Pancreas (tissue), 10 donors: ENCODE measurements around the gene IQCE. TPM values are rescaled to one million over a fixed set of nuclear protein-coding genes. Genes with fewer than 3 reads are reported as not detected.

Experiments
- ATAC-seq, 4 donors: fragments of 200-7000 bp; cut with Tn5 transposase; one replicate each; pipeline versions ENCODE4 v1.8.0 to v1.9.1; 2020; ENCODE audit warnings: mild to moderate bottlenecking in 4 of 4, moderate library complexity in 4 of 4
- DNase-seq, 6 donors: peaks; one replicate each; pipeline ENCODE4 v3.0.0-alpha.2; 2020
- FAIRE-seq: peaks from 2 replicates; lab custom pipeline; 2012; peaks lifted over from hg19 to GRCh38; lab: Jason Lieb, UNC
- H3K27ac ChIP-seq, 4 donors: fragments of 200-600 bp; sonication (generic); 1 replicate in 3 of 4; 2 replicates in 1 of 4; pipeline versions ENCODE4 v1.5.0 to v1.8.0; 2020
- H3K27me3 ChIP-seq, 4 donors: fragments of 200-600 bp; one replicate each; pipeline ENCODE4 v1.8.0; 2021
- H3K36me3 ChIP-seq, 3 donors: fragments of 200-600 bp; sonication (generic) in 1 of 3; one replicate each; pipeline versions ENCODE4 v1.5.0 to v1.8.0; 2020 to 2021
- H3K4me1 ChIP-seq, 3 donors: fragments of 200-600 bp; one replicate each; pipeline ENCODE4 v1.8.0; 2021
- H3K4me3 ChIP-seq, 4 donors: fragments of 200-600 bp; sonication (generic) in 2 of 4; one replicate each; pipeline versions ENCODE4 v1.5.0 to v1.8.0; 2020 to 2021
- H3K9me3 ChIP-seq, 4 donors: fragments of 200-600 bp; one replicate each; pipeline ENCODE4 v1.8.0; 2021
- WGBS, 2 donors: extraction: QIAGEN DNeasy Blood & Tissue Kit; methylation state at CpG; one replicate each; pipeline ENCODE4 v1.1.7; 2013; 5-methylcytosine and 5-hydroxymethylcytosine counted together
- intact Hi-C, 3 donors: fragments of 100-400 bp; cut with DNase I; formaldehyde crosslinking; loops; one replicate each; pipeline versions ENCODE4 v1.11.1 to v1.14.2; 2022
- microRNA-seq, 2 donors: library from miRNA; unstranded; fragments of <30 nt; microRNA quantifications; one replicate each; pipeline versions ENCODE4 to v1.1.0, GENCODE V29; 2019 to 2020
- polyA plus RNA-seq, 2 donors: library from polyadenylated mRNA; stranded (reverse); fragments of 200-250 nt; gene quantifications; one replicate each; pipeline ENCODE4 v1.2.3, GENCODE V29; 2013
- total RNA-seq, 6 donors: library from RNA; stranded (reverse); fragmentation: NEBNext Ultra II Directional in 4 of 6; extraction: Animal tissue kit (Norgen Biotek cat#: 25700) in 4 of 6; gene quantifications; one replicate each; pipeline versions ENCODE4 v1.2.1 to v1.2.4, GENCODE V29; 2021 to 2023
- TF ChIP-seq, protein P1 (sequence below), 4 donors: fragments of 200-600 bp; sonication (generic) in 3 of 4; IDR thresholded peaks; one replicate each; pipeline versions ENCODE4 v1.5.0 to v1.8.0; 2021; ENCODE audit warnings: antibody characterized with exemption in 4 of 4
- donor health status: healthy with polysubstance abuse.
- donor health status: DM: no; HTN: no; CAD: no; lungs with moderate emphysema.
- donor health status: DM: no; HTN: no; CAD: no.
- donor health status: control.
- donor health status: control.
- donor health status: Bipolar disorder and iron deficiency.
- donor health status: DM: yes; HTN: yes; CAD: no.
- donor health status: DM: no; HTN: no; CAD: no.
- donor health status: DM: no; HTN: no; CAD: no.
- donor health status: DM: yes; HTN: yes; CAD: no.

IQCE gene
- total and polyA plus RNA-seq, 8 donors = 8.8 to 14.1 (median 10.9) TPM

DNA sequence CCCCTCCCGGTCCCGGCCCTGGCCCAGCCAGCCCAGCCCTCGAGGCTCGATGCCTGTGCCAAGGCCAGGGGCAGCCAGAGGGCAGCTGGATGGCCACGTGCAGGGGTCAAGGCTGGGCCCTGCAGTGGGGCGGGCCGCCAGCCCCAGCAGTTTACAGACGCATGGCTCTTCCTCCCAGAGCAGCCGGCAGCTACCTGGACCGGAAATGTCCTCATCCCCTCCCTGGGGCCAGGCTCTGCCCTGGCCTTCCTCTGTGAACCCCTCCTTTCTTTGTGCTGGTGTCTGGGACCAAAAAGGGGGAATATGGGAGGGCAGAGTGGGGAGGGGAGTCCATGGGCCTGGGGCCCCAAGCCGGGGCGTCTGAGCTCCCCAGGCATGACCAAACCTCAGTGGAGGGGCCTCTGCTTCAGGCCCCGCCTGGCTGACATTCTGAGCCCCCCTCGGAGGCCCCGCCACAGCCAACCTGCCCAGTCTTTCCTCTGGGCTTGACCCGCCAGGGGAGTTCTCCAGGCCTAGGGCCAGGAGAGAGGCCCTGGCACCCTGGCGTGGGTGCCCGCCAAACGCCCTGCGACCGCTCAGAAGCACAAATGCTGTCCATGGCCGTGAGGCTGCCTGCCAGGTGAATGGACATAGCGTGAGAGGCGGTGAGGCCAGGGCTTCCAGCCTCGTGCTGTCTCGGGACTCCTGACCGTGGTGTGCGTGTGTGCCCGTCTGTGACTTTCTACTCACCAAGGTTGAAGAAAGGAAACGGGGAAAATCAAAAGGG is 104.5 kb downstream of the IQCE start:
- H3K27ac ChIP-seq = no peak overlapping the region
- FAIRE-seq = no peak
- H3K4me3 ChIP-seq = no peak overlapping the region
- peak in 2 of 6 donors; percentile 12 to 60 for DNase-seq
- H3K4me1 ChIP-seq = no peaks in the 10 kb centered on the region
- intact Hi-C loops = loop anchor here in 1 of 3 donors (10.0 kb wide), 1 partner anchor 179 kb away; no protein-coding TSS in a partner anchor
- no peaks in the 10 kb centered on the region for H3K27me3 ChIP-seq
- H3K36me3 ChIP-seq = no peaks in the 10 kb centered on the region
- no peaks in the 10 kb centered on the region for H3K9me3 ChIP-seq
- ATAC-seq = peak in 3 of 4 donors; percentile 12 to 27 (median 25)
- 64 to 69% methylated on average over 29 to 30 of the region's 30 CpGs for WGBS, 2 donors
- TF ChIP-seq, protein P1, sequence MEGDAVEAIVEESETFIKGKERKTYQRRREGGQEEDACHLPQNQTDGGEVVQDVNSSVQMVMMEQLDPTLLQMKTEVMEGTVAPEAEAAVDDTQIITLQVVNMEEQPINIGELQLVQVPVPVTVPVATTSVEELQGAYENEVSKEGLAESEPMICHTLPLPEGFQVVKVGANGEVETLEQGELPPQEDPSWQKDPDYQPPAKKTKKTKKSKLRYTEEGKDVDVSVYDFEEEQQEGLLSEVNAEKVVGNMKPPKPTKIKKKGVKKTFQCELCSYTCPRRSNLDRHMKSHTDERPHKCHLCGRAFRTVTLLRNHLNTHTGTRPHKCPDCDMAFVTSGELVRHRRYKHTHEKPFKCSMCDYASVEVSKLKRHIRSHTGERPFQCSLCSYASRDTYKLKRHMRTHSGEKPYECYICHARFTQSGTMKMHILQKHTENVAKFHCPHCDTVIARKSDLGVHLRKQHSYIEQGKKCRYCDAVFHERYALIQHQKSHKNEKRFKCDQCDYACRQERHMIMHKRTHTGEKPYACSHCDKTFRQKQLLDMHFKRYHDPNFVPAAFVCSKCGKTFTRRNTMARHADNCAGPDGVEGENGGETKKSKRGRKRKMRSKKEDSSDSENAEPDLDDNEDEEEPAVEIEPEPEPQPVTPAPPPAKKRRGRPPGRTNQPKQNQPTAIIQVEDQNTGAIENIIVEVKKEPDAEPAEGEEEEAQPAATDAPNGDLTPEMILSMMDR (IDR thresholded peaks at IDR 0.05) = no peak

DNA sequence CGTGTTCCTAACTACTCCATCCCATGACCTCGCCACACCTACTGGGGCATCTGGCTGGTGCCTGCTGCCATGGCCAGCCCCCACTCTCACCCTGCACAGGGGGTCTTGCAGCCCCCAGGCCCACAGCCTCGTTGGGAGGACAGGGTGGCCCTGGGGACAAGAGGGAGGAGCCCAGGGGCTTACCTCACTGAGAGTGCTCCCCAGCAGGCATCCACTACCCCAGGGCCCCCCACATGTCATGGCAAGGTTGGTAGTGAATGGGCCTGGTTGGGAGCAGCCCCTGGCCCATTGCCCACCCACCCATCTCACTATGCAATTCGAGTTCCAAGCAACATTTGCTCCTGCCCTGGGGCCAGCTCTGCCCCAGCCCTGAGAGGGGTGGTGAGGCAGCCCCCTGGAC is 105.2 kb downstream of the IQCE start:
- no peak for ATAC-seq
- Histone ChIP-seq H3K27ac (no peak overlapping the region), H3K27me3 (no peaks in the 10 kb centered on the region), H3K9me3 (no peaks in the 10 kb centered on the region), H3K4me1 (no peaks in the 10 kb centered on the region), H3K4me3 (no peak overlapping the region), H3K36me3 (no peaks in the 10 kb centered on the region)
- peak in 1 of 6 donors; percentile 45 for DNase-seq
- WGBS, 2 donors = 52 to 67% methylated on average over 3 to 4 of the region's 4 CpGs
- no peak for FAIRE-seq
- TF ChIP-seq, protein P1 (IDR thresholded peaks at IDR 0.05) = no peak
- intact Hi-C loops = loop anchor here in 1 of 3 donors (10.0 kb wide), 1 partner anchor 179 kb away; no protein-coding TSS in a partner anchor

Small RNA genes within 50 kb of the gene (microRNA-seq; reads per million reads assigned to microRNA genes)
- gene MIR4648 = 0 reads per million in 2 donors

Other genes with a start within 250 kb of the IQCE start
- gene SNX8, start 244.5 kb upstream of the IQCE start, total RNA-seq = 10 to 100 TPM in 4 of 6 donors, 1 to 10 TPM in 2; 9.3 to 16.1 (median 11.7) TPM
- 10 to 100 TPM in 1 of 2 donors, 1 to 10 TPM in 1; 7.1 to 11.9 TPM for gene SNX8, start 244.5 kb upstream of the IQCE start, polyA plus RNA-seq
- gene EIF3B, start 204.2 kb upstream of the IQCE start, total RNA-seq = 100 to 1,000 TPM in 1 of 6 donors, 10 to 100 TPM in 5; 61.1 to 106 (median 72.4) TPM
- gene EIF3B, start 204.2 kb upstream of the IQCE start, polyA plus RNA-seq = 10 to 100 TPM; 83.2 to 90.6 TPM
- 10 to 100 TPM in 1 of 6 donors, 1 to 10 TPM in 5; 7.3 to 13.2 (median 8.6) TPM for gene CHST12, start 155.4 kb upstream of the IQCE start, total RNA-seq
- gene CHST12, start 155.4 kb upstream of the IQCE start, polyA plus RNA-seq = 1 to 10 TPM; 7.0 to 8.7 TPM
- not detected for gene GRIFIN, start 82.6 kb upstream of the IQCE start, total RNA-seq
- not detected for gene GRIFIN, start 82.6 kb upstream of the IQCE start, polyA plus RNA-seq
- gene LFNG, start 39.2 kb upstream of the IQCE start, total RNA-seq = 10 to 100 TPM; 28.2 to 66.8 (median 41.5) TPM
- 10 to 100 TPM; 37.2 to 42.1 TPM for gene LFNG, start 39.2 kb upstream of the IQCE start, polyA plus RNA-seq
- 10 to 100 TPM; 11.8 to 18.1 (median 13.6) TPM for gene BRAT1, start 3.5 kb upstream of the IQCE start, total RNA-seq
- 10 to 100 TPM; 44.7 to 54.4 TPM for gene BRAT1, start 3.5 kb upstream of the IQCE start, polyA plus RNA-seq
- 10 to 100 TPM in 3 of 6 donors, 1 to 10 TPM in 3; 4.9 to 31.9 (median 8.4) TPM for gene TTYH3, start 73.0 kb downstream of the IQCE start, total RNA-seq
- gene TTYH3, start 73.0 kb downstream of the IQCE start, polyA plus RNA-seq = 10 to 100 TPM in 1 of 2 donors, 1 to 10 TPM in 1; 6.7 to 10.5 TPM
- gene AMZ1, start 129.2 kb downstream of the IQCE start, total RNA-seq = under 1 TPM in 1 of 6 donors, not detected in 5; 0.19 TPM
- under 1 TPM; 0.04 to 0.05 TPM for gene AMZ1, start 129.2 kb downstream of the IQCE start, polyA plus RNA-seq